Mucosa of stomach (tissue), 1 donor: Measurements from ENCODE around the gene TEP1.
"Not testable (repeated sequence)": the region's sequence is repeated elsewhere in the genome, so short reads cannot be mapped to it uniquely, and the experiment has no call there.

Experiments
- H3K27me3 ChIP-seq: one replicate; pipeline ENCODE4 v1.7.0; 2013; ENCODE audit warnings: mild to moderate bottlenecking, low read length; ENCODE audit not compliant: control insufficient read depth, insufficient read depth
- H3K36me3 ChIP-seq: one replicate; pipeline ENCODE4 v1.7.0; 2013; ENCODE audit warnings: low read length; ENCODE audit not compliant: control insufficient read depth, insufficient read depth
- H3K4me1 ChIP-seq: one replicate; pipeline ENCODE4 v1.7.0; 2013; ENCODE audit warnings: mild to moderate bottlenecking, low read length; ENCODE audit not compliant: control insufficient read depth, insufficient read depth
- H3K4me3 ChIP-seq: one replicate; pipeline ENCODE4 v1.7.0; 2013; ENCODE audit warnings: low read length
- H3K9ac ChIP-seq: one replicate; pipeline ENCODE4 v1.7.0; 2013; ENCODE audit warnings: mild to moderate bottlenecking, low read length, moderate library complexity
- H3K9me3 ChIP-seq: one replicate; pipeline ENCODE4 v1.7.0; 2013; ENCODE audit warnings: mild to moderate bottlenecking, low read length, moderate library complexity; ENCODE audit not compliant: control insufficient read depth
- donor health status: Pancreatic carcinoma.

Gene TEP1

GRCh38 chr14:20382526-20382925, 30.8 kb downstream of the TEP1 start:
- H3K36me3 ChIP-seq, result peaks cover 52% of the 10 kb centered on the region
- H3K9me3 ChIP-seq, result no peaks in the 10 kb centered on the region
- no peak overlapping the region for H3K4me3 ChIP-seq
- H3K4me1 ChIP-seq, result peaks cover 14% of the 10 kb centered on the region
- no peaks in the 10 kb centered on the region for H3K27me3 ChIP-seq
- no peak overlapping the region for H3K9ac ChIP-seq

DNA sequence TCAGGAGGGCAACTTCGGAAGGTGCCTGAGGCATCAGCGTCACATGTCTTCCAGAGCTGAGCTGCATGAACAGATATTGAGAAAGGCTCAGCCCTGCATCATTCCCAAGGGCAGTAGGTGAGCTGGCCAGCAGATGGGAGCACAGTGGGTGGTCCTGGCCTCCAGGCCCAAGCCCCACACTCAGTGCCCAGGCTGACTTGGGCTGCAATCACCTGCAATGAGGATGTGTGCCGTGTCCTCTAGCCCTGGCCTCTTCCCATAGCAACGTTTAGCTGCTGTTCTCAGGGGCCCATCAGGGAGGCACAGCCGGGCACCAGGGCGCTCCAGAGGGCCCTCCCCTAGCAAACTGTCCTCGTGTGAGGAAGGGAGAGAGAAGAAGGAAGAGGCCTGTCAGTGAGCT, 32.0 kb downstream of the TEP1 start:
- Histone ChIP-seq H3K4me1 (peaks cover 25% of the 10 kb centered on the region), H3K36me3 (peaks cover 52% of the 10 kb centered on the region), H3K27me3 (no peaks in the 10 kb centered on the region), H3K9ac (no peak overlapping the region), H3K9me3 (no peaks in the 10 kb centered on the region), H3K4me3 (no peak overlapping the region)

GRCh38 chr14:20380681-20381080, 32.6 kb downstream of the TEP1 start:
- H3K4me1 ChIP-seq, result peaks cover 31% of the 10 kb centered on the region
- H3K36me3 ChIP-seq, result peaks cover 47% of the 10 kb centered on the region
- H3K9me3 ChIP-seq, result no peaks in the 10 kb centered on the region
- no peaks in the 10 kb centered on the region for H3K27me3 ChIP-seq
- no peak overlapping the region for H3K9ac ChIP-seq
- no peak overlapping the region for H3K4me3 ChIP-seq

DNA sequence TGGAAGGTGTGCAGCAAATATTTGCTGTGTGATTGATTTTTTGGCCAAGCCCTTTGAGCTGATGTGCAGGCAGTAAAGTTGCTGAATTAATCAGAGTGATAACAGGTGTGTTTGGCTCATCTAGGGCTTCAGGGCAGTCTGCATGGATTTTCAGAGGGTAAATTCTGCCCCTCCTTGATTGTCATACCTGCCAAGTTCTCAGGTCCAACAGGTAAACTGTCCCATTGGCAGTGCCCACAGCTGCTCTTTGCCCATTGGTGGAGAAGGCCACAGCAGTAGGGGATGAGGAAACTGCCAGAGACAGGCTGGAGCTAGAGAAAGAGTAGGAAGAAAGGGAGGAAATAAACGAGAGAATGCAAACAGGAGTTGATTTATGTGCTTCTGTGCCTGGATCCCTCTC, 33.6 kb downstream of the TEP1 start:
- Histone ChIP-seq H3K9ac (no peak overlapping the region), H3K9me3 (no peaks in the 10 kb centered on the region), H3K36me3 (peaks cover 49% of the 10 kb centered on the region), H3K4me1 (peaks cover 35% of the 10 kb centered on the region), H3K27me3 (no peaks in the 10 kb centered on the region), H3K4me3 (no peak overlapping the region)

DNA sequence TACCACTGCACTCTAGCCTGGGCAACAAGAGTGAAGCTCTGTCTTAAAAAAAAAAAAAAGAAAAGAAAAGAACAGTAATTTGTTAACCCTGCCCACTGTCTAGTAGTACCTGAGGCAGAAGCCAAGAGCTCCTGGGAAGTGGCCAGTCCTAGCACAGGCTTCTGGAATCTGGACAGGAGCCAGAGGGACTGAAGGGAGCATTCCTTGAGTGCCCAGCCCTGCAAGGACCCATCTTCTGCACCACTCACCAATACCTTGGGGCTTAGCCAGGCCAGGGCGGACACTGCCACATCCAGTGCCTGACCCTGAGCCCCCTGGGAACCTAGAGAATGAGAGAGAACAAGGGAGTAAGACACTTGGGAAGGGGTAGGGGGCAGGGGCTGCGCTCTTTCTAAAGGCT, 36.1 kb downstream of the TEP1 start:
- Histone ChIP-seq H3K9ac (no peak overlapping the region), H3K9me3 (no peaks in the 10 kb centered on the region), H3K4me1 (peaks cover 35% of the 10 kb centered on the region), H3K27me3 (no peaks in the 10 kb centered on the region), H3K4me3 (no peak overlapping the region), H3K36me3 (peaks cover 41% of the 10 kb centered on the region)

GRCh38 chr14:20376071-20376588, 37.2 kb downstream of the TEP1 start:
- H3K9ac ChIP-seq, result no peak overlapping the region
- H3K36me3 ChIP-seq, result peaks cover 36% of the 10 kb centered on the region

GRCh38 chr14:20375471-20375870, 37.8 kb downstream of the TEP1 start:
- Histone ChIP-seq H3K27me3 (no peaks in the 10 kb centered on the region), H3K4me1 (peaks cover 29% of the 10 kb centered on the region), H3K4me3 (no peak overlapping the region), H3K36me3 (peaks cover 36% of the 10 kb centered on the region), H3K9ac (no peak overlapping the region), H3K9me3 (no peaks in the 10 kb centered on the region)

More at GRCh38 chr14:20376071-20376588, 37.2 kb downstream of the TEP1 start:
- no peaks in the 10 kb centered on the region for H3K9me3 ChIP-seq
- H3K4me3 ChIP-seq, result no peak overlapping the region
- no peaks in the 10 kb centered on the region for H3K27me3 ChIP-seq
- peaks cover 34% of the 10 kb centered on the region for H3K4me1 ChIP-seq

- no peaks in the 10 kb centered on the region for H3K9me3 ChIP-seq
- peaks cover 27% of the 10 kb centered on the region for H3K36me3 ChIP-seq
- H3K27me3 ChIP-seq, result no peaks in the 10 kb centered on the region
- H3K4me1 ChIP-seq, result peaks cover 22% of the 10 kb centered on the region
- H3K4me3 ChIP-seq, result no peak overlapping the region
- H3K9ac ChIP-seq, result no peak overlapping the region
These were observed 40.5 kb downstream of the TEP1 start for GRCh38 chr14:20372796-20373195.

GRCh38 chr14:20365928-20366327, 47.4 kb downstream of the TEP1 start:
- Histone ChIP-seq H3K9me3 (no peaks in the 10 kb centered on the region), H3K4me1 (no peaks in the 10 kb centered on the region), H3K27me3 (no peaks in the 10 kb centered on the region), H3K36me3 (no peaks in the 10 kb centered on the region), H3K9ac (no peak overlapping the region), H3K4me3 (no peak overlapping the region)

DNA sequence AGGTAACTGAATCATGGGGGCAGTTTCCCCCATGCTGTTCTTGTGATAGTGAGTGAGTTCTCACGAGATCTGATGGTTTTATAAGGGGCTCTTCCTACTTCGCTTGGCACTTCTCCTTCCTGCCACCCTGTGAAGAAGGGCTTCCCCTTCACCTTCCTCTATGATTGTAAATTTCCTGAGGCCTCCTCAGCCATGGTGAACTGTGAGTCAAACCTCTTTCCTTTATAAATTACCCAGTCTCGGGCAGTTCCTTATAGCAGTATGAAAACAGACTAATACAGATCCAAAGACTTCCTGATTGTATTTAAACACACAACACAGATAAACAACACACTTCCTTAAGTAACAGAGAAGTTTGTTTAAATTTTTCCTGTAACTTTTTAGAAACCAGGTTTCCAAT, 54.8 kb downstream of the TEP1 start:
- H3K36me3 ChIP-seq, H3K9ac ChIP-seq, H3K27me3 ChIP-seq, H3K4me1 ChIP-seq, H3K9me3 ChIP-seq, H3K4me3 ChIP-seq: not testable (repeated sequence)

DNA sequence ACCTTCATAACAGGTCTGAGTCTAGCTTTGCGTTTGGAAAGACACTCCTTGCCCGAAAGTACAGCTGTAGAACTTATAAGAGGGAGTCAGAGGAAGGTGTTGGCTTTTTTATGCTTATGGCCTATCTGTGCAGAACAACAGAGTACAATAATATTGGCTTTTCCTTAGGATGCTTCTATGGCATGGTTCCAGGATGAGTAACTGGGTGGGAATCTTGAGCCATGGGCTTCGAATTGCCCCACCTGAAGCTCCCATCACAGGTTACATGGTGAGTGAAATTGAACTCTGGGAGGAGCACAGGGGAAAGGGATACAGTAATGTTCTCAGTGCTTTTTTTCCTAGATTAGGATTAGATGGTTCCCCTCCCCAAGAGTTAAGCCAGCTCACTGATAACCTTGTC, 56.9 kb downstream of the TEP1 start:
- Histone ChIP-seq H3K36me3 (peaks cover 6% of the 10 kb centered on the region), H3K9ac (no peak overlapping the region), H3K27me3 (no peaks in the 10 kb centered on the region), H3K4me1 (peaks cover 6% of the 10 kb centered on the region), H3K4me3 (no peak overlapping the region), H3K9me3 (no peaks in the 10 kb centered on the region)

- H3K27me3 ChIP-seq, result no peaks in the 10 kb centered on the region
- no peak overlapping the region for H3K4me3 ChIP-seq
- H3K9ac ChIP-seq, result no peak overlapping the region
- no peaks in the 10 kb centered on the region for H3K9me3 ChIP-seq
- no peaks in the 10 kb centered on the region for H3K36me3 ChIP-seq
- no peaks in the 10 kb centered on the region for H3K4me1 ChIP-seq
These were observed 62.4 kb downstream of the TEP1 start for GRCh38 chr14:20350860-20351259.

- H3K4me3 ChIP-seq, result no peak overlapping the region
- no peaks in the 10 kb centered on the region for H3K36me3 ChIP-seq
These were observed 63.0 kb downstream of the TEP1 start for GRCh38 chr14:20350282-20350681.

More at GRCh38 chr14:20350282-20350681, 63.0 kb downstream of the TEP1 start:
- Histone ChIP-seq H3K9me3 (no peaks in the 10 kb centered on the region), H3K27me3 (no peaks in the 10 kb centered on the region), H3K9ac (no peak overlapping the region), H3K4me1 (no peaks in the 10 kb centered on the region)
